ENCODE results near the gene VWA5A.

The VWA5A gene

DNA sequence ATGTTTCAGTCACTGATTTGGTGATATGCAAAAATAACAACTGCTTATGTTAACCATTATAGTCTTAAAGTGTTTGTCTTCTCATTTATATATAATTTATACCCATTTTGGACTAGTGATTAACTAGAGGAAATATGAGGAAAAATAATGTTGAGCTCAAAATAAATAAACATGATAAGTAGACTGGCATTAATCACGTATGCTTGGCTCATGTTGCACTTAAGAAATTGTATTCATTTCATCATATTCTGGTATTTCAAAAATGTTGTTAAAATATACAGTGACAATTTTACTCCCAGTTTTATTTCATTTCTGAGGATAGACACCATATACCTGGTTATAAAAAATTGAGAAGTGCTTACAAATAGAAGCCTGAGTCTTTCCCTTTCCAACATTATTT lies 64.1 kb downstream of the VWA5A start:
- no peak overlapping the region for H3K4me3 Mint-ChIP-seq
- no peaks in the 10 kb centered on the region for H3K9me3 Mint-ChIP-seq
- no peak overlapping the region for H3K27ac Mint-ChIP-seq (ENCODE audit: low read depth)
- ATAC-seq (replicated peaks; ENCODE audit: extremely low read depth, poor library complexity, severe bottlenecking) (no peak), DNase-seq (ENCODE audit: low spot score in 2 of 2) (no peak)
- H3K36me3 Mint-ChIP-seq (ENCODE audit: insufficient read depth): no peaks in the 10 kb centered on the region
- H3K4me1 Mint-ChIP-seq: no peaks in the 10 kb centered on the region
- peaks cover 12% of the 10 kb centered on the region for H3K27me3 Mint-ChIP-seq

DNA sequence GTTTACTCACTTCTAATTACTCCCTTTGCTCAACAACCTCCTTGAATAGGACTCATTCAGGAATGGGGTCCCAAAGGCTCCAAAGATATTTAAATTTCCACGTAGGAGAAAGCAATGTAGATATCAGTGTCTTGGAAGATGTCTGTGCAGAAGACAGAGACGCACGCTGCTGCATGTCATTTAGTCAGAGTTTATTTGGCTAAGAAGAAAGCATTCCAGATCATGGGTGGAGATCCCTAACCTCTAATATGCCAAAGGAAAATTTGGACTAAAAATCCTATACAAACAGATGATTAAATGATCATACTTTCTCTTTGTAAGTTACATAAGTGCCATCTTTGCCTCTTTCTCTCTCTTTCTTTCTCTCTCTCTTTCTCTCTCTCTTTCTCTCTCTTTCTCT lies 67.8 kb downstream of the VWA5A start, which contains the start of gene OR10D3:
OR10D3 (plus strand) TSS at position 278 of the 400 bp plus-strand sequence. CDS start 1,925 bp downstream, outside the sequence.
- no peak within 1 kb of the TSS for H3K4me3 Mint-ChIP-seq
- no peak within 1 kb of the TSS for H3K27ac Mint-ChIP-seq (ENCODE audit: low read depth)
- peaks cover 28% of the 10 kb centered on the region for H3K27me3 Mint-ChIP-seq
- H3K4me1 Mint-ChIP-seq: no peaks in the 10 kb centered on the region
- no peaks in the 10 kb centered on the region for H3K36me3 Mint-ChIP-seq (ENCODE audit: insufficient read depth)
- H3K9me3 Mint-ChIP-seq: no peaks in the 10 kb centered on the region
- ATAC-seq (replicated peaks; ENCODE audit: extremely low read depth, poor library complexity, severe bottlenecking) (no peak), DNase-seq (ENCODE audit: low spot score in 2 of 2) (no peak)

DNA sequence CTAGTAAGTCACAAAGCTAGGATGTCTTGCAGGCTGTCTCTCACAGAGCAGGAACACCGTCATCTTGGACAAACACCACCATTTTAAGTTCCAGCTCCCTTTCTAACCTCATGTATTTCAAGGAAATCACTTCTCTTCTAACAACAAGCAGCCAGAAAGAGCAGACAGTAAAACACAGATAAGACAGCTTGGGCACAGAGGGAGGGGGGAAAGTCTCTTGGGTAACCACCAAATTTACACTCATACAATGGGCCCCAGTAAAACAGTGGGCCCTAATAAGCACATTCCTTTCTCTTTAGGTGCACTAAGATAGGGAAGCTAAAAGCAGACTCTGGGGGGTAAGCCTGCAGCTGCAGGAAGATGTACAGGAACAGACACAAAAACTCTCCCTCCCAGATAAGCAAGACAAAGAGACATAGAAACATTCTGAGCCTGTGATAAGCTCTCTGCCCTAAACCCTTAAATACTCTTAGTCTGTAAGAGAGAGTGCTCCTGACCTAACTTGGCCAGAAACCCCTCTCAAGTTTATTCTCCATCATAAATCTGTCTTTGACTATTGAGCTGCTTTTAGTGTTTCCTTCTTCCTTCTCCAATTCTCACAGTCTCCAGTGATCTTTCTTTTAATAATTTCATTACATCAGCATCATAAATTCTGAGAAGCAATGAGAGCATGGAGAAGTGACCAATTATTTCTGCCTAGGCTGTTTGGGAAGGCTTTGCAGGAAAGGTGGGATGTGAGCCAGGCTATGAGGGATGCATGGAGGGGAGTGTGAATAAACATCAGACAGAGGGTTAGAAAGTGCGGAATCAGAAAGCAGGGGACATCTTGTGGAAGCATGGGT lies 75.3 kb downstream of the VWA5A start:
- no peak overlapping the region for H3K27ac Mint-ChIP-seq (ENCODE audit: low read depth)

DNA sequence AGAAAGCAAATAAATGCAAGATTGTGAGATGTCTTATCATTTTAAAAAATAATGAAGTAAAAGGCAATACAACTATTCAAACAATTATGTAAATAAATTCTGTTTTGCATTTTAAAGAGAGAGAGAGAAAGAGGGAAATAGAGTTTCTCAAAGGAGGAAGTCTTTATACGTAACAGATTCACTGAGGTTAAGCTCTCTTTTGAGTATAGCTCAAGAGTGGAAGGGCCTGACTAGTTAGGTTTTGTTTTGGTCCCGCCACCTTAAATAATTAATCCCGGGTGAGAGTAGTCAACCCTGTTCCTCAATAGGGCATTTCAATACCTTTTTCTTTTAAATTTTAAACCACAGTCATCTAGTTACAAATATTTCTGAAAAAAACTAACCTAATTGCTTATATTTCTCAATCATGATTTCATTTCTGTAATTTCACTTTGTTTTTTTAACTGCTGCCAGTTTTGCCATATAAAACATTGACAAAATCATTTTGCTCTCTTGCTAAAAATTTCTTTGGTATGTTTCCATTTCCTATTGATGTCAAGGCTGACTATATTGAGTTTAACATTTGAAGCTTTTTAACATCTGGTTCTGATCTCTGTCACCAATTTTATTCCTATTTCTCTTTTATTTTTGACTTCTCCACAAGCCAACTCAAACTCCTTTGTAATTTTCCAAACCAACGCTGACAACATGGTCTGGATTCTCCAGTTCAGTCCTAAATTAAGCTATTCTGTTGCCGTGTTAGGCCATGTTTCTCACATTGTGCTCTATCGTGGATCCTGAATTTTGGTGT lies 78.2 kb downstream of the VWA5A start:
- no peaks in the 10 kb centered on the region for H3K36me3 Mint-ChIP-seq (ENCODE audit: insufficient read depth)
- H3K4me3 Mint-ChIP-seq: no peak overlapping the region
- no peak for ATAC-seq (replicated peaks; ENCODE audit: extremely low read depth, poor library complexity, severe bottlenecking)
- H3K9me3 Mint-ChIP-seq: no peaks in the 10 kb centered on the region
- no peaks in the 10 kb centered on the region for H3K4me1 Mint-ChIP-seq
- H3K27me3 Mint-ChIP-seq: peaks cover 12% of the 10 kb centered on the region
- DNase-seq (ENCODE audit: low spot score in 2 of 2): no peak
- H3K27ac Mint-ChIP-seq (ENCODE audit: low read depth): no peak overlapping the region

More for the DNA sequence above, 75.3 kb downstream of the VWA5A start:
- H3K9me3 Mint-ChIP-seq: no peaks in the 10 kb centered on the region
- no peak for ATAC-seq (replicated peaks; ENCODE audit: extremely low read depth, poor library complexity, severe bottlenecking)
- peaks cover 26% of the 10 kb centered on the region for H3K27me3 Mint-ChIP-seq
- no peak for DNase-seq (ENCODE audit: low spot score in 2 of 2)
- no peak overlapping the region for H3K4me3 Mint-ChIP-seq
- H3K36me3 Mint-ChIP-seq (ENCODE audit: insufficient read depth): no peaks in the 10 kb centered on the region
- H3K4me1 Mint-ChIP-seq: no peaks in the 10 kb centered on the region

DNA sequence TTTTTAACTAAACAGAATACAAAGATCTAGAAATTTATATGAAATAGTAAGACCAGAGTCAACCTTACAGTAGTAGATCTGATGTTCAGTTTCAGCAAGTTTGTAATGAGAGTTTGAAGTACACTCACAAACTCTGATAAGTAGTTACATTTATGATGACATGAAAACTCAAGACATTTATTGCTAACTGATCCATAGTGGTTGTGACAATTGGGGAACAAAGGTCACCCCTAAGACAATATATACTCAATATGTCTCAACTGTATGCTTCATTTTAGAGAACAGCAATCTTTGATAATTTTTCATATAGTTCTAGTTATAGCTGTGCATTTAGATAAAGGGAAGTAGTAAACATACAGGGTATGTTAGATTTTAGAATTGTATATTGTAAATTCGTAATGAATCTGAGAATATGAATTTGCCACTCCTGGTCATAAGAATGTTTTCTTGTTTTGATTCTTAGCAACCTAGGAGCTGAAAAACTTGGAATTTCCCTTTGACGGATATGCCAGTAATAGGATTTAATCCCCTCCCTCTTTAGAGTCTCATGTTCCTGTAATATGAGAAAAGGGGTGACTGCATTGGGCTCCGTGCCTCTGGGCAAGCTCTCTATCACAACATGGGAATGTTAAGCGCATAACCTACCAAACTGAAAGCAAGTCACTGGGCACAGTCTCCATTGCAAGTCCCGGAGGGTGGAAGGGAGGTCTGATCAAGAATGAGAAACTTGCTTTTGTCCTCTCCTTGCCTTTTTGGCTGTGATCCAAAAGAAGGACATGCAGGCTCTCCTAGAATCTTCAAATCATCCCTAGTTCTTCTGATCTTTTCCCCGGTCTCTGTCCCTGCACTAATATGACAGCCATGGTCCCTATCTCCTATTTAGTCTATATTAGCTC lies 79.3 kb downstream of the VWA5A start:
- Mint-ChIP-seq H3K4me3 (no peak overlapping the region), H3K27me3 (peaks cover 20% of the 10 kb centered on the region), H3K36me3 (ENCODE audit: insufficient read depth) (no peaks in the 10 kb centered on the region), H3K9me3 (no peaks in the 10 kb centered on the region), H3K4me1 (no peaks in the 10 kb centered on the region), H3K27ac (ENCODE audit: low read depth) (no peak overlapping the region)
- ATAC-seq (replicated peaks; ENCODE audit: extremely low read depth, poor library complexity, severe bottlenecking): no peak
- no peak for DNase-seq (ENCODE audit: low spot score in 2 of 2)

DNA sequence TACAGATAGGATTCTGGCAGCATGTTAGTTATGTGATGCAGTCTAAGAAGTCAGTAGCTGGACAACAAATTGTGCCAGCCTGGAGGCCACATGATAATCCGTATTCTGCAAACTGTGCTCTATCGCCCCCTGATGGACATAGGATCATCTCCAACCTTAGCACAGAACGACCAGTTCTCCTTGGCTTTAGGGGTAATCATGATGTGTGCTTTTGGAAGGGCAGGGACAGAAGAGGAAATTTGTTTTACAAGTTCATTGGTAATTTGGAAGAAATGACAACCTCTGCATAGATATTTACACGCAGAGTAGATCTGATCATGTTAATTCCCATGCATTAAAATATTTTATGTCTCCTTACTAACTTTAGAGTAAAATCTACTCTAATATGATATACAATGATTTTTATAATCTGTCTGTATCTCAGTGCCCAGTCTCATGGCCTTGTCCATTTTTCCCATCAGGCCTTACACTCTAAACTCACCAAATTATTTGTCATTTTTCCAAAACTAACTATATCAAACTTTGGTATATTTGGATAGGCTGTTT lies 80.0 kb downstream of the VWA5A start:
- peaks cover 27% of the 10 kb centered on the region for H3K27me3 Mint-ChIP-seq
- no peaks in the 10 kb centered on the region for H3K36me3 Mint-ChIP-seq (ENCODE audit: insufficient read depth)
- no peaks in the 10 kb centered on the region for H3K9me3 Mint-ChIP-seq
- DNase-seq (ENCODE audit: low spot score in 2 of 2) (no peak), ATAC-seq (replicated peaks; ENCODE audit: extremely low read depth, poor library complexity, severe bottlenecking) (no peak)
- no peak overlapping the region for H3K4me3 Mint-ChIP-seq
- no peaks in the 10 kb centered on the region for H3K4me1 Mint-ChIP-seq
- no peak overlapping the region for H3K27ac Mint-ChIP-seq (ENCODE audit: low read depth)
